GM10847 (cell line): ENCODE measurements around the gene CYP2C18.

Experiments
- POLR2A ChIP-seq: IDR thresholded peaks from 2 replicates; pipeline ENCODE4 v1.6.1; 2011; ENCODE audit not compliant: insufficient read length; ENCODE audit errors: extremely low read depth

Gene CYP2C18

GRCh38 chr10:94738588-94738987 lies 55.1 kb downstream of the CYP2C18 start:
- TF ChIP-seq POLR2A, result no peak

DNA sequence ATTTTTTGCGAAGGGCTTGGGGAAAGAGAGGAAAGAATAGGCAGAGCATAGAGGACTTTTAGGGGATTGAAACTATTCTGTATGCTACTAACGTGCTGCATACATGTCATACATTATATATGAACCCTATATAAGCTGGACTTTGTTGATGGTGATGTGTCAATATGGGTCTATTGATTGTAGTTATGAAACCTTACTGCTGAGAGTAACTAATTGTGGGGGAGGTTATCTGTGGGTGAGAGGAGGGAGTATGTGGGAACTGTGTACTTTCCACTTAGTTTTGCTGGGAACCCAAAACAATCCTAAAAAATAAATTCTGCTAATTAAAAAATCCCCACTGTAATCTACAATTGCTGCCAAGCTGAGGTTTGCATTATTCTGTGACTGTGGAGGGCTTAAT lies 63.6 kb downstream of the CYP2C18 start:
- TF ChIP-seq POLR2A, result no peak

DNA sequence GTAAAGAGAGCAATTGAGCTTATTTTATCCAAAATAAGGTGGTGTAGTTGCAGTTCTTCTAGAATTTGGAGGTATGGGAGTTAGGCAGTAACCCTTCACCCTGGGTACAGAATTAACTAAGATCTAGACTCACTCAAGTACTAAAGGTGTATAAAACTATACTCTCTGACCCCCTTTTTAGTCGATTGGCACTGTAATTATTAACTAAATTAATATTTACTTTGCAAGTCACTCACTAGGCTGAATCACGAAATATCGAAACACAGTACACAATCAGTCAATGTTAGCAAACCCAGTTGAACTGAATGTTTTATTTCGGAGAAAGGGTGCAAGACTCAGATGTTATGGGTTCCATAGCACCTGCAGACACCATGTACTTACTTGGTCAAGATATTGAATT lies 64.3 kb downstream of the CYP2C18 start:
- TF ChIP-seq POLR2A, result no peak

DNA sequence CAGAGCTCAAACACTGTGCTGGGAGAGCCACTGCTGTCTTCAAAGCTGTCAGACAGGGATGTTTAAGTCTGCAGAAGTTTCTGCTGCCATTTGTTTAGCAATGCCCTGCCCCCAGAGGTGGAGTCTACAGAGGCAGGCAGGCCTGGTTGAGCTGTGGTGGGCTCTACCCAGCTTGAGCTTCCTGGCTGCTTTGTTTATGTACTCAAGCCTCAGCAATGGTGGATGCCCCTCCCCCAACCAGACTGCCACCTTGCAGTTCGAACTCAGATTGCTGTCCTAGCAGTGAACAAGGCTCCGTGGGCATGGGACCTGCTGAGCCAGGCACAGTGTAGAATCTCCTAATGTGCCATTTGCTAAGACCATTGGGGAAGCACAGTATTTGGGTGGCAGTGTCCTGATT lies 74.4 kb downstream of the CYP2C18 start:
- no peak for TF ChIP-seq POLR2A

- TF ChIP-seq POLR2A, result no peak
Observed at GRCh38 chr10:94760586-94761178, 77.2 kb downstream of the CYP2C18 start.

GRCh38 chr10:94762393-94762792 lies 78.9 kb downstream of the CYP2C18 start, which contains the start of gene CYP2C19:
TSS of gene CYP2C19 (plus strand) at chr10:94762681. CDS start at chr10:94762706, 25 bp downstream.
- TF ChIP-seq POLR2A, result no peak

DNA sequence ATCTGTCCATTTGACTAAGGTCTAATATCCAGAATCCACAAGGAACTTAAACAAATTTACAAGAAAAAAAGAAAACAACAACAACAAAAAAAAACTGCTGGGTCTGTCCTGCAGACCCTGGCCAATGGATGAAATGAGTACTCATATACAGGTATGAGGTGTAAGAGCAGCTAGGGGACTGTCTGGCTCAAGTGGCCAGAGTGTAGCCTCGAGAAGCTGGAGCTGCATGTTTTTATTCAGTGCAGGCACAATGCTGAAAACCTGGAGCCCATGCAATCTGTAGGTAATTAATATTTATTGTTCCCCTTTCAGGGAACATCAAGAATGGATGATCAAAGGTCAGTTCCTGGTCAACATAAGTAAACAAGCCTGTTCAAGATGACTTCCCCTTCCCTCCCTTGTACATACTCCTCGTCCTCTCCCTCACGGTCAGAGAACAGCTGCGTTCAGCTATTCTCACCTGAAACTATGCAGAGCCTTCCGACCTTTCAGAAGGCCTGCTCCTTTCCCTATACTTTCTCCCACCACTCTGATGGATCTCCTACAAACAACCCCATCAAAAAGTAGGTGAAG lies 94.4 kb downstream of the CYP2C18 start:
- TF ChIP-seq POLR2A, result no peak

- TF ChIP-seq POLR2A, result no peak
Observed at GRCh38 chr10:94780844-94781243, 97.3 kb downstream of the CYP2C18 start.

GRCh38 chr10:94784256-94784655 lies 100.7 kb downstream of the CYP2C18 start:
- no peak for TF ChIP-seq POLR2A

DNA sequence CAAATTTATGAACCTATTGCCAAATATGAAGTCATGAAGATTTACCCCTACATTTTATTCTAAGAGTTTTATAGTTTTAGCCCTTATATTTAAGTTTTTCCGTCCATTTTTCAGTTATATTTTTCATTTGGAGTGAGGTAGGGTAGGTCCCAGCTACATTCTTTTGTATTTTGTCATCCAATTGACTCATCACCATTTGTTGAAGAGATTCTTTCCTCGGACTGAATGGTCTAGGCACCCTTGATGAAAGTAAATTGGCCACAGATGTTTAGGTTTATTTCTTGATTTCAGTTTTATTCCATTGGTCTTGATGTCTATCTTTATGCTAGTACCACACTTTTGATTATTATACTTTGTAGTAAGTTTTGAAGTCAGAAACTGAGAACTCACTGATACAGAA lies 101.7 kb downstream of the CYP2C18 start:
- no peak for TF ChIP-seq POLR2A
